Measurements from ENCODE around the gene CLTA.
A peak's percentile ranks its signal among the peaks of the same experiment; 100 is the strongest.

CLTA gene

DNA sequence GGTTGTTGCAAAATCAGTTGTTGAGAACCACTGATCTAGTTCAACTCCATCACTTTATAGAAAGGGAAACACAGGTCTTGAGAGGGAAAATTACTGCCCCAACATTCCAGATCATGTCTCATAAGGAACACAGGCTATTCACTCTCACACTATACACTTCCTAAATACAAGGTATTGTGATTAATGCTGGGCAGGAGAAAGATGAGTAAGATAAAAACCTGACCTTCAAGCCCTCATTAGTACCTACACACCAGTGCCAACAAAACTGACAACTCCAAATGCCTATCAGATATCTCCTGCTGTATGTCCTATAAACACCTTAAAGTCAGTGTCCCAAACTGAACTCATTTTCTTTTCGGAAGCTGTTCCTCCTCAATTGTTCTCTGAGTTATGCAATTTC is 59.4 kb downstream of the CLTA start:
- peaks cover 51% of the 10 kb centered on the region for H3K36me3 ChIP-seq
- peaks cover 90% of the 10 kb centered on the region for H4K20me1 ChIP-seq
- H3K4me2 ChIP-seq = no peak overlapping the region
- H3K27me3 ChIP-seq = no peaks in the 10 kb centered on the region
- no peak overlapping the region for H3K27ac ChIP-seq
- TF ChIP-seq Cebpa-rat (IDR thresholded peaks at IDR 0.05) = no peak
- no peaks in the 10 kb centered on the region for H3K4me1 ChIP-seq
- no peaks in the 10 kb centered on the region for H3K9me3 ChIP-seq
- H3K4me3 ChIP-seq = no peak overlapping the region
- no peak overlapping the region for H3K9ac ChIP-seq

DNA sequence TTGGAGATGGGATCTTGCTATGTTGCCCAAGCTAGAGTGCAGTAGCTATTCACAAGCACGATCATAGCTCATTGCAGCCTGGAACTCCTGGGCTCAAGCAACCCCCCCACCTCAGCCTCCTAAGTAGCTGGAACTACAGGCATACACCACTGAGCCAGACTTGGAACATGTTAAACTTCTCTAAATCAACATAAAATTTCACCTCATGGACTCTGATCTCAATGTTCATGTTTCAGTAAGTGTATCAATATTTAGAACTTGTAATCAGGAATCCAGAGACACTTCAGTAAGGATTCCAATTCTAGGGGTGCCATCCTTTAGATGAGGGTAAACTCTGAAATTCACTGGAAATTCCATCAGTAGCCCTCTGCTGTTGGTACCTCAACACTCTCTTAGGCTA is 60.7 kb downstream of the CLTA start:
- Histone ChIP-seq H3K4me3 (no peak overlapping the region), H3K36me3 (peaks cover 38% of the 10 kb centered on the region), H3K4me2 (no peak overlapping the region), H3K9me3 (no peaks in the 10 kb centered on the region), H3K27ac (no peak overlapping the region), H3K27me3 (no peaks in the 10 kb centered on the region), H3K4me1 (peaks cover under 1% of the 10 kb centered on the region), H4K20me1 (peaks cover 85% of the 10 kb centered on the region), H3K9ac (no peak overlapping the region)
- TF ChIP-seq Cebpa-rat (IDR thresholded peaks at IDR 0.05) = no peak

DNA sequence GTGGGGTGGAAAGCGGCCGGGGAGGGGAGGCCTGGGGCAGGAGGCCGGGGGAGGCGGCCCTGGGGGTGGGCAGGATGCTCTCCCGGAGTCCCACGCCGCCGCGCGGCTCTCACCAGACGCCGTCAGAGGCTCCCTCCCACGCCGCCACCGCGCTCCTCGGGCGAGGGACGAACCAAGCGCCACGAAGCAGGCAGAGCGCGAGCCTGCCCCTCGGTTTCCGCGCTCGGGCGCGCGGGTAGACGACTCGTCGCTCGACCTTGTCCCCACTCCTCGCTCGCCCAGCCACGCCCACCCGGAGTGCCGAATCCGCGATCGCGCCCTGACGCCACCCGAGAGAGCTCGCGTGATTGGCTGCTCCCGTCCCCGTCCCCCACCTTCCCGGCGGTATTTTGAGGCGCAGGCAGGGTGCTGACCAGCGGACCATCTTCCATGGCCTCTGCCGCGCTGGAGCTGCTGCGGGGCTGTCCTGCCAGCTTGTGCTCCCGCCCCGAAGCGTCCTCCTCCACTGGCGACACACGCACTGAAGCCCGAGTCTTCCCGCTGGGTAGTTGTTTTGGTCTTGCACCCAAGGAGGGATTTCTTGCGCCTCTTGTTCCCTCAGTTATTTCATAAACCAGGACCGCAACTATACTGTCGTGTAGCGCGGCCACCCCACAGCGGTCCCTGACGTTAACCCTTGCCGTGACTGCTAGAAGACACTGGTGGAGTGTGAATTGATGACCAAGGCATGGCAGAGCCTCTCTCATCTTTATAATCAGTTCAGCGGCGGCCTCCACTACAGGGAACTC is 67.7 kb downstream of the CLTA start, which contains the start of gene GNE:
Gene GNE, minus strand, starts transcription at position 241 of the 788 bp plus-strand sequence. CDS start 9,093 bp downstream, outside the sequence.
- Histone ChIP-seq H3K27me3 (no peaks in the 10 kb centered on the region), H3K4me3 (peak within 1 kb of the TSS; percentile 71), H3K36me3 (peaks cover 9% of the 10 kb centered on the region; the same call in 1 of the 2 replicates), H4K20me1 (peaks cover 30% of the 10 kb centered on the region), H3K9ac (peak within 1 kb of the TSS; percentile 77), H3K4me2 (peak within 1 kb of the TSS; percentile 83), H3K4me1 (peaks cover 16% of the 10 kb centered on the region), H3K27ac (peak within 1 kb of the TSS; percentile 71), H3K9me3 (no peaks in the 10 kb centered on the region)
- no peak for TF ChIP-seq Cebpa-rat (IDR thresholded peaks at IDR 0.05)

DNA sequence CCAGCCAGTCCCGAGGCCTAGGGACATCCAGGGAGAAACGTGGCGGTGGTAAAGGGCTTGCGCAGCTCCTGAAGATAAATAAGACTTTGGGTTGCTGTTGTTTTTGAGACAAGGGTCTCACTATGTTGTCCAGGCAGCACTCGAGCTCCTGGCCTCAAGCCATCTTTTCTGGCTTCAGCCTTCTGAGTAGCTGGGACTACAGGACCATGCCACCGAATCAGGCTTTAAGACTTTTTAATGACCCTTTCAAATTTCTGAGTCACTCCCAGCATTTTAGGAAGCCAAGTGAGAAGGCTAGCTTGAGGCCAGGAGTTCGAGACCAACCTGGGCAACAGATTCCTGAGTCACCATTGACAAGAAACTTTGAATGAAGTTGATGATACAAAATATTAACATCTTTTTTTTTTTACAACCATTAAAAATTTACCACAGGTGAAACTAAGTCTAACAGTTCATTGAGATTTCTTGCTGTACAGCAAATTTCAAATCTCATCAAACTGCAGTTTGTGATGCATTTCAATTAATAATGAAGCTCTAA is 68.3 kb downstream of the CLTA start:
- no peak for TF ChIP-seq Cebpa-rat (IDR thresholded peaks at IDR 0.05)
- Histone ChIP-seq H3K27me3 (no peaks in the 10 kb centered on the region), H3K4me1 (peaks cover 16% of the 10 kb centered on the region), H3K9ac (peak overlapping the region; percentile 77), H3K4me2 (peak overlapping the region; percentile 83), H3K4me3 (peak overlapping the region; percentile 71), H3K27ac (no peak overlapping the region; the same call in 1 of the 2 replicates), H3K9me3 (no peaks in the 10 kb centered on the region), H4K20me1 (peaks cover 23% of the 10 kb centered on the region), H3K36me3 (peaks cover 5% of the 10 kb centered on the region; the same call in 1 of the 2 replicates)

All from BLaER1 (cell line).